NOMO-1 (cell line): ENCODE measurements around the gene SIGLEC5.
A peak's percentile ranks its signal among the peaks of the same experiment; 100 is the strongest.

Experiments used
- DNase-seq, 2 experiments: peaks; one replicate each; lab custom pipeline; 2025; ENCODE audit not compliant: unreplicated experiment in 2 of 2; lab: John Stamatoyannopoulos, UW

Gene SIGLEC5

DNA sequence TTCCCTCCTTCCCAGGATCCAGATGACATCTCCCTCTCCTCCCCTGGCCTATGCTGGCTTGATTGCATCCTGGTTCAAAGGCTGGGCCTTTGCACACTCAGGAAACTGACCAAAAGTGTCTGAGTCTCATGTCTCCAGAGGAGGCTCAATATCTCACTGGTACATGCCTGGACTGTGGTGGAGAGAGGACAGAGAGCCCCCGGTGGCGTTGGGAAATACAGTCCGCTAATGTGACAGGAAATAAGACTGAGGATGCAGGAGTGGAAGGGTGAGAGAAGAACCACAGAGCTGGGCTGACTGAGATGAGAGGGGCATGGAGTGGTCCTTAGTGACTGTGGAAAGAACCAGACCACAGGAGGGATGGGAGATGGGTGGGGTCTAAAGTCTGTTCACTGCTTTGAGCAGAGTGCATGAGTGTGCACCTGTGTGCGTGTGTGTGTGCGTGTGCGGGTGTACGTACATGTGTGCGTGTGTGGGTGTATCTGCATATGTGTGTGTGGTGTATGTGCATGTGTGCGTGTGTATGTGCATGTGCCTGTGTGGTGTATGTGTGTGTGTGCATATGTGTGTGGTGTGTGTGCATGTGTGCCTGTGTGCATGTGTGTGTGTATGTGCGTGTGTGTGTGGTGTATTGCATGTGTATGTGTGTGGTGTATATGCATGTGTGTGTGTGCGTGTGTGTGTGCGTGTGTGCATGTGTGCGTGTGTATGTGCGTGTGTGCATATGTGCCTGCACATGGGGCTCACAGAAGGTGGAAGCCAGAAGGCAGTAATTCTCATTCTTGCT lies 1.9 kb downstream of the SIGLEC5 start:
- DNase-seq = no peak

DNA sequence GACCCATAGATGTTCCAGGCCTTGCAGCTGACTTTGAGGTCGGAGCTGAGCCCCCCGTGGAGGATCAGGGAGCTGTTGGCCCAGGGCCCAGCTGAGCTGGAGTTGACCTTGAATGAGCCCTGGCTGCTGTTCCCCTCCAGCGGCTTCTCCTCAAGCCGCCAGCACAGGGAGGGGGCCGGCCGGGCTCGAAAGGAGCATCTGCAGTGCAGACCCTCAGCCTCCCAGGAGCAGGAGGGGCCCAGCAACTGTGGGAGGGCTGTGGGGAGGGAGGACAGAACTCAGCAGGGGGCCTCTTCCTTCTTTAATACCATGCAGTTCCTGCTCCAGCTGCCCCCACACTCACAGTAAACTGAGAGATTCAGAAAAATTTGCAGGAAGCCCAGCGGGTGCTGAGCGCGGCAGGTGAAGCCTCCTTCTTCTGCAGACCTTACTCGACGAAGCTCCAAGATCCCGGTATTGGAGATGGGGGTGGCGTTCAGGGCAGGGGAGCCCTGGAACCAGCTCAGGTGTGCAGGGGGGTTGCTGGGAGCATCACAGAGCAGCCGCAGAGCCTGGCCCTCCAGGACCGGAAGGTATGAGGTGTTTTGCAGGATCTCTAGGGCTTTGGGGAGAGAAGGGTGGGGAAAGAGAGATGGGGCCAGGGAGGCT lies 2.6 kb downstream of the SIGLEC5 start:
- DNase-seq = no peak

DNA sequence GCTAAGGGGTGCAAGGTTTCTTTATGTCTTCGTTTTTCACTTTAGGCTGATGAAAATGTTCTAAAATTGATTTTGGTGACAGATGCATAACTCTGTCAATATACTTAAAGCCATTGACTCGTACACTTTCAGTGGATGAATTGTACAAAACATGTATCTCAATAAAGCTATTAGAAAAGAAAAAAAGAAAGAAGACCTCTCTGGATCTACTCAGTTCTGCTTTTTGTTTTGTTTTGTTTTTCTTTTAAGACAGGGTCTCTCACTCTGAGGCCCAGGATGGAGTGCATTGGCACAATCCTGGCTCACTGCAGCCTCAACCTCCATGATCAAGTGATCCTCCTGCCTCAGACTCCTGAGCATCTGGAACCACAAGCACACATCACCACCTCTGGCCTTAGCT lies 3.5 kb downstream of the SIGLEC5 start:
- DNase-seq = no peak

DNA sequence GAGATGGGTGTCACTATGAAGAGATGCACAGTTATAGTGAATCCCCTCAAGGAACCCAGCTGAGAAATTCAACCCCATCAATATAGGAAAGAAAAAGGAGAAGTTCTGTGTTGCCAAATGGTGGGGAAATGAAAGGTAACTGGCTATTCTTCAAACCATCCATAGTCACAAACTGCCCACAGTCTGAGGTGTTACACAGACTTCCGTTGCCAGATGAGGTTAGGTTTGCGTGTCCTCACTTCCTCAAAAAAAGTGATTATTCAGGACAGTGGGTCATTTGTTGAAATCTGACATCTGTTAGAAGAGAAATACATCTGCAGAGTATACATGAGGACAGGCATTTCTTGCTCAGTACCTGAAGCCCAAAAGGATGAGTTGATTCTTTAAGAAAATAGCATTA lies 9.0 kb downstream of the SIGLEC5 start:
- peak; percentile 89 to 98 for DNase-seq

DNA sequence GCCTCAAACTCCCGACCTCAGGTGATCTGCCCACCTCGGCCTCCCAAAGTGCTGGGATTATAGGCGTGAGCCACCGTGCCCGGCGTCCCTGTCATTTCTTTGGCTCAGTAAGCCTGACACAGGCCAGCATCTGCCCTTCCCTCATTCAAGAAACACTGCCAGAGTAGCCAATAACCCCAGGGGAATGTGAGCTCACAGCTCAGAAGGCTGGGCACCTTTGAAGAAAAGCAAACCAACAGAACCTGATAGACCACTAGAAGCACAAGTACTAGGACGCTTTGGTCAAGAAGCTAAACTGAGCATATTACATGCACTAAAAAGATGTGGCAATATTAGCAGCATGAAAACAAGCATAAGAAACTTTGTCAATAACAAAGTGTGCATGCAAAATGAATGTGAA lies 14.2 kb downstream of the SIGLEC5 start:
- DNase-seq = no peak

DNA sequence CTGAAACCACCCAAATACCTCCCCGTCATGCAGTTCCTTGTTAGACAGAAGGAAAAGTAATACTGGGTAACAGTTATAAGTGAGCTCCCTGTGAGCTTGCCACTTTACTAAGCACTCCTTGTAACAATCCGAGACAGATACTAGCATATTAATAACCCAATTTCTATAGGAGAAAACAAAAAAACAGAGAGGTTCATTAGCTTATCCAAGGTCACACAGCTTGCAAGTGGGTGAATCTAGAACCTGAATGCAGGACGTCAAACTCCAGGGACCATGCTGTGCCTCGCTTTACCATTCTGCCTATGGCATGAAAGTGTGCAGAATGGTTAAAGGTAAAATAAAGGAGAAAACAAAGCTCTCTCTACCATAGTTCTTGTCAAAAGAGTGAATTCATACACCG lies 15.4 kb downstream of the SIGLEC5 start:
- no peak for DNase-seq

DNA sequence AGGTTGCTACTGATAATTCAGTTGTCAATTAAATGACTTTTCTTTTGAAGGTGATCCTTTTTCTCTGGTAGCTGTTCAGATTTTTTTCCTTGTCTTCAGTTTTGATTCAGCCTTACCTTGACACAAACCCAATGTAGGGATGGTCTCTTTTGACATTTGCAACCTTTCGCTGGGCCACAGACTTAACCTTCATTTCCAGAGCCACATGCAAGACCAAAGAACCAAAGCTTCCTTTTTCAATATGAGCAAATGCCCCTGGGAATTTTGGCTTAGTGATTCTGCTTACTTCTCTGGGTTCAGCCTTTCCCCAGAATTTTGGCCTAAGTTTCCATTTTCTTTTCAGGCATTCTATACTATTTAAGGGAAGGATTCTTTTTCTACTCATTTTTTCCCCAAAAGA lies 19.6 kb downstream of the SIGLEC5 start:
- no peak for DNase-seq

DNA sequence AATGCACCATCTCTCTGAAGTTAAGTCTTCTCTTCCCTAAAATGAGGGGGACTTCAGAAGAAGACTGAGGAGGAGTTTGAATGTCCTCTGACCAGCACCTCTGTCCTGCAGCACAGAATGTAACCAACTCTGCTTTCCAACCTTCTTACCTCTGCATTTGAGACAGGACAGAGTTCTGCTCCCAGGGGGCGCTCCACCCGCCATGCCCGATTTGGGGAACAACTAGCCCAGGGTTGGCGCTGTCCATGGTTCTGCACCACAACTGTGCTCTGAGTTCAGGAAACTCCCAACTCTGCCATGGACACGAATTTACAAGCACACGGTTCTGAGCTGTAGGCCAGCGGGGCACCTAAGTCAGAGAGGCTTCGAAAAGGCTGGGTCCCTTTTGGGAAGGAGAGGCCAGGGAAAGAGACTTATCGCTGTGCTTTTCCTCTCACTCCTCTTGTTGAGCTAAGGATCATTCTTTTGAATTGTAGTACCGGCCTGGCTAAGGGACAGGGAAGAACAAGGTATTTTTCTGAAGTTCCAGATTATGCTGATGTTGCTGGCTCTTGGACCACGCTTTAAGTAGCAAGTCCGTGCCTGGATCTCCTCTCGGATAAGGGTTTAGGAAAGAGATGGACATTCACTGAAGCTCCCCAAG lies 22.2 kb downstream of the SIGLEC5 start:
- DNase-seq = peak; percentile 65 to 76

DNA sequence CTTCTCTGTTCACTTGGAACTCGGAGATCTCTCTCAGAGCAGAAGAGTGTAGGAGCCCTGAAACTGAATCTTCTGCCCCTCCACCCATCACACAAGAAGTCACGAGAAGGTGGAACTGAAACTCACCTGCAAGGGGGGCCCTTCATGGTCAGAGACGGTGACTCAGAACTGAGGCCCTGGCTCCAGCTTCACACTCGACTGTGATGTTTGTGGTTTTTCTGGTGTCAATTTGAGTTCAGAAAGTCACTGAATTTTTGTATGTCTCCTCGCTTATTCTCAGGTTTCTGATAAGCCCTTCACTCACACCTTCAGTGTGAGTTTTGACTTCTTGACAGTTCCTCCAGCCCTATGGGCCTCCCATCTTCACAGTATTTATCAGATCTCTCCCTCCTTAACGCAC lies 23.1 kb downstream of the SIGLEC5 start:
- DNase-seq = peak; percentile 86 to 88

DNA sequence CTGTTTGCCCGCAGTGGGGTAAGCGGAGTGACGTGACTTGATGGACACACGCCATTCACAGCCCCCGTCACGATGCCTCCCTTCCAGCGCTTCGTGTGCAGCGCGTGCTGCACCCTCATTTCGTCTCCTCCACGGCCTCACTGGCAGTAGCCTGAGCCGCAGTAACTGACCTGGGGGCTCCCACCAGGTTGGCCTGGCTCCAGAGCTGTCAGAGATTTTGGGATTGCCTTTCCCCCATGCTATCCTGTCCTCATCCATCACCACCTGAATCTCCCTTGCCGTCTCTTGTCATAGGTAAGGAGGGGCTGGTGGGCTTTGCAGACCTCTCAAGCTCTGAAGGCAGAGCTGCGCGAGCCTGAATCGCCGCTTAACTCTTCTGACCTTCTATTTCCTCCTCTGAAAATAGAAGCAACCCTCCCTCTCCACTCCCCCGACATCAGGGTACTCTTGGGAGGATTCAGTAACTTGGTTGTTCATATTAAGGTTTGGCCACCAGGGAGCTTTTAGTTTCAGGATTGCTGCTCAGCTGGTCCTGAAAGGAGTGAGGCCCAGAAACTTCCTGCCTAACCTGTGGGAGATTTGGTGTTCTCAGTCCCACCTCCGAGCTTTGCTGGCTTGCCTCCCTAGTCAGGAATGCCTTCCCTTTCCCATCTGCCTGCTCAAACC lies 27.9 kb downstream of the SIGLEC5 start:
- DNase-seq = no peak

DNA sequence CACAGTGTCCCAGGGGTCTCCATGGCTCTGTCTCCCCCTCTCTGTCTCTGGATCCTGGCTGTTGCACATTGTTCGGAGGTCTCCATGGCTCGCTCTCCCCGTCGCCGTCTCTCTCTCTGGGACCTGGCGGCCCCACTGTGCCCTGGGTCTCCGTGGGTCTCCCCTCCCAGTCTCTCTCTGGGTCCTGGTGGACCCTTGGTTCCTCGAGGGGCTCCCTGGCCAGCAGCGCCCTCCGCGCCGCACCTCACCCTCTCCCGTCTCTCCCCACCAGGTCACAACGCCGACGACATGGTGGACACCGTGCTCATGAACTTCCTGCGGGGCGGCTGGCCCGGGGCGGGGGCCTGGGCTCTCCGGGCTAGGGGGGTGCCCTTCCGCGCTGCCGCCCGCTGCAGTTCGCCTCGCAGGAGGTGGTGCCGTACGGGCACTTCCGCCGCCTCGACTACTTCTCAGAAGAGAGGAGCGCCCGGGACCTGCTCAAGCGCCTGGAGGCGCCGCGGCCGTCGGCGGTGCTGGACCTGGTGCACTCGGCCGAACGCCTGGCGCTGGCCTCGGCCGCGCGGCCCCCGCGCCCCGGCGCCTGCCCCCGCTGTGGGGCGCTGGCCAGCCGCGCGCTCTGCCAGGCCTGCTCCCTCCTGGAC lies 29.1 kb downstream of the SIGLEC5 start:
- no peak for DNase-seq

DNA sequence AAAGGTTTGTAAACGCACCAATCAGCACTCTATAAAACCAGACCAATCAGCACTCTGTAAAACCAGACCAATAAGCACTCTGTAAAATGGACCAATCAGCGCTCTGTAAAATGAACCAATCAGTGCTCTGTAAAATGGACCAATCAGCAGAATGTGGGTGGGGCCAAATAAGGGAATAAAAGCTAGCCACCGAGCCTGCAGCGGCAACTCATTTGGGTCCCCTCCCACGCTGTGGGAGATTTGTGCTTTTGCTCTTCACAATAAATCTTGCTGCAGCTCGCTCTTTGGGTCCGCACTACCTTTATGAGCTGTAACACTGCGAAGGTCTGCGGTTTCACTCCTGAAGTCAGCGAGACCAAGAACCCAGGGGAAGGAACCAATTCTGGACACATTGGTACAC lies 31.1 kb downstream of the SIGLEC5 start:
- DNase-seq = no peak

DNA sequence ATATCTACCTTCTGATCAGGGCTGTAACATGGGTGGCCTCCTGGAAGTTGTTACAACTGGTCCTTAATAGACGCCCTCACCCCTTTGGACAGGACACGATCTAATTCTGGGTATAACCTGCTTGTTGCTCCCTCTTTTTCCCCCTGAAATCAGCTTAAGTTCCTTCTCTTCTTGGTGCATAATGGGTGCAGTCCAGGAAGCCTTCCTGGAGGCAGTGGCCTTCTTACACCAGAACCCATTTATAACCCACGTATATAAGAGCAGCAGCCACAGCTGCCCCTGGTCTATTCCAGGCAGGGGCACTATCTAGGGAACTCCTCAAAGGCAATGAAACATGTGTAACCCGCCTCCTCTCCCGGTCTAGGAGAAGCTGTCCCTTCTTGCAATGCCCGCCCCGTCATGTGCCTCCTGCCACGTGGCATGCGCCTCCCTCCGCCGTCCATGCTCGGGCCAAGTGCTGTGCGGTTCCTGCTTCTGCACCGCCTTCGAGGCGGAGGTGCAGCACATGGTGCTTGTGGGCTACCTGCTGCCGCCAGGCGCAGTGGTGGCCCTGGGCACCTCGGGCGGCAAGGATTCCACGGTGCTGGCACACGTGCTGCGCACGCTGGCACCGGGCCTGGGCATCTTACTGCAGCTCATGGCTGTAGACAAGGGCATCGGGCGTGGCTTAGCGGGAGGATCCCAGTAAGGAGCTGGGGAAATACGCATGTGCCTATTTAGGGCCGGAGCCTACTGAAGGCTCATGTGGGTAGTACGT lies 31.9 kb downstream of the SIGLEC5 start:
- no peak for DNase-seq

DNA sequence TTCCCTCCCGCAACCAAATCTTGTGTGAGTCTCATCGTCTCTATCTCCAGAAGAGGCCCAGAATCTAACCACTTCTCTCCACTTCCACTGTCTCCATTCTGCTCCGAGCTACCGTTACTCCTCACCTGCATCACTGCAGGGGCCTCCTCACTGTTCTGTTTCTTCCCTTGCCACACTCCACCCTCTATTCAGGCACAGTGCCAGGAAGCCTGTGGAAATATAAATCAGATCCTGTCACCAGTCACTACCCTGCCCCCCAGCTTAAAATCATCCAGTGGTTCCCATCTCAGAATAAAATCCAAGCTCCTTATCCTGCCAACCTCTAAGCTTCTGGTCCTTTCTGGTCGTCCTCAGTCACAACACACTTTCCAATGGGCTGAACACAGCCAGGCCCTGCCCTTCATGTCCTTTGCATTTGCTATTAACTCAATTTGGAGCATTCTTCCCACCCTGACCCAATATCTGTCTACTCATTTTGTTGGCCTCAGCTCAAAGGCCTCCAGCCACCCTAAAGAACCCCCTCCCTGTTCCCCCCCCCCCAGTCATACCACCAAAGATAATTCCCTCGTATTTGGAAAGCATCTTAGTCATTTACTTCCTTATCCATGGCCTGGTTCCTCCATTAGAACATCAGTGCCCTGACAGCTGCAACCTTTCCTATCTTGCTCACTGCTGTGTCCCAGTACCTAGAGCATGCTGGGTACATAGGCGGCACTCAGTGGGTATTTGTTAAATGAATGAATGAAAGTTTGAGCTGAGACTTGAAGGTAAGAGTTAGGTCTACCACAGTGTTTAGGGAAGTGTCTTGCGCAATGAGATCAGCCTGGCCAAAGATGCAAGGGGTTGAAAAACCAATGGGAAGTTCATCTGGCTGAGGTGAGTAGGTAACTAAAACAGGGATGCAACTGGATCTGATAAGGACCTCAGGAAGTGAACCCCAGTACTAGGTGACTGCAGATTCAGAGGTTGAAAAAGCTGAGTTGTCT lies 34.7 kb downstream of the SIGLEC5 start:
- DNase-seq = peak; percentile 19 to 23

DNA sequence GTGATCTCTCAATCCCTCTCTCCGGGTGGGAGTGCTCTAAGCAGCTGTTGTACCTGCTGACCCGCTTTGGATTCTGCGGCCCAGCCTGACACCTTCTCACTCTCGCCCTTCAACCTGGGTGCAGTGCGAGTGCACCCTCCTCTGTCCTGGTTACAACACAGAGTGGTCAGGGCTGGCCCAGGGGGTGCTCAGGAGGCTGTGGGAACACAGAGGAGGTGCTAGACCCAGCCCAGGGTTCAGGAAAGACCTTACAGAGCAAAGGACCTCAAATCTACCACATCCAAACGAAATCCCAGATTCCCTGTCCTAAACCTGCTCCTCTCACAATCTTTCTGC lies 35.5 kb downstream of the SIGLEC5 start:
- DNase-seq = no peak

DNA sequence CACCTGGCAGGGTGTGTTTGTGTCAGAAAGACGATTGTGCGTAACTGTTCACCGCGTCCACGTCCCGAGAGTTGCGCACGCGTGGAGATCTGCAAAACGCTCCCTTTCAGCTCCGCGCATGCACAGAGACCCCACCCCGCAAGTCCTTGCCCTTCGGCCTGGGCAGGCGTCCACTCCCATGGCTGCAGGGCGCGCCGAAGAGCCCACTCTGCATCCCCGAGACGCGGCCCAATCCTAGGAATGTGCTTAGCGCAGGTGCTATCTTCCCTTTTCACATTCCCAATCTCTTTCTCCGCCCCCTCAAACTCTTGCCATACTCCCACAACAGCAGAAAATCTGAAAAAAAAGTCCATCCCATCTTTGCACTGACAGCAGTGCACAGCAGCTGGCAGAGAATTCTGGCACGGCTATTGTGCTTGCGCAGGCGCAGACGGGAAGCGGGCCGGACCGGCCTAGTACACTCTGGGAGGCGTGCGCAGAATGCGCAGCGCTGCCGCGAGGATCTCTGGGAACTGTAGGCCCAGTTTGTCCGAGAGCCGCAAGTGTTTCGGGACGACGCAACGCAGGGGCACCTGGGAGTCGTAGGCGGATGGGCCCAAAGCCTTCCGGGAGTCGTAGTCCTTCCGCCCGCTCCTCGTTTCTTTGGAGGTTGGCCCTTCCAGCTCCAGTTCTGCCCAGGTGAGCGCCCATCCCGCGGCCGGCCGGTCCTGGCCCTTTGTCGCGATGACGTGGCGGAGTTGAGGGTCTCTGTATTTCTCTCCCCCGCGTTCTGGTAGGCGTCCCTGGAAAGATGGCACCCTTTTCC lies 36.0 kb downstream of the SIGLEC5 start:
- DNase-seq = peak; percentile 95 to 97

DNA sequence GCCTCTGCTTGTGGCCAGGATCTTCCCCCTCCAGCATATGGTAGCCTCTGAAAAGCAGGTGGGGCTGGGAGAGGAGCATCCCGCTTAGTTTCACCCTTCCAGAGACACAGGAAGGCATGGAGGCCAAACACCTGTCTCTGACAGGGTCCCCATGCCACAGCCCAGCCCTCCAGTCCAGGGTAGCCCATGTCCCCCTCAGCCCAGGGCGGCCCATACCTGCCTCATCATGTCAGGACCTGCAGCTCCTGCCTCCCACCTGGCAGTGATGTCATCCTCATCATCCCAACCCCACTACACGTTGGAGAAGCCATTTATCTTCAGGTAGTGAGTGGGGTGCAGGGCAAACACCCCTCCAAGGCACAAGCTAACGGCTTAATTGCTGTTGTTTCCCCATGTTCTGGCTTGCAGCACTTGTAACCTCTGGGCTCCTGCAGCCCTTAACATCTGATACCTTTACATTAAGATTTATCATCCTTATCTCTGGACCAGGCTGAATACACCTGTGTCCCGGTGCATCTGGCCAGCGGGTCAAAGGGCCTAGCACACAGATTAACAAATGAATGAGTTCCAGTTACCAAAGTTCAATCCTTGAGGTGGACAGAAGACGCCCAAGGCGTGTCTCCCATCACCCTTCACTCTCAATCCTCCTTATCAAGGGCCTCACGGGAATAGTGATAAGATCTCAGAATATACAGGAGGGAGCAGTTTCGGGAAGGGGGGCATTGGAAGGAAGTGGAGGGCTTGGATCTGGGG lies 36.9 kb downstream of the SIGLEC5 start:
- no peak for DNase-seq

DNA sequence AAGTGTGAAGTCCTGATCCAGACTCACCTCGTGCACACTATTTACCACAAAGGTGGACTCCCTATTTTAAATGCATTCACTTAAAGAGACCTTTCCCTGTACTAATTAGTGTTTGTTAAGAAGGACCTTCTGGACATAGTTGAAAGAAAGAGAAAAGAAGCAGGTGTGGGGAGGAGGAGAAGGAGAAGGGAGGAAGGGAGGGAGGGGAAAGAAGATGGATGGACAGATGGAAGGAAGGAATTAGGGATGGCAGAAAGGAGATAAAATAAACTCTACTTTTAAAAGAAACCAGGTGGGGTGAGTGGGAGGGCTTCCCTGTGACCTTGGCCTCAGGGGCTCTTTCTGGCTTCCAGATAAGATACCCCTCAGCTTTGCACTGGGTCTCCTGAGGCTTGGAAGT lies 37.7 kb downstream of the SIGLEC5 start:
- no peak for DNase-seq
